Measurements from ENCODE around the gene NUB1.

NUB1 gene

GRCh38 chr7:151381098-151381347 lies 39.4 kb downstream of the NUB1 start:
- TF ChIP-seq POLR2A (IDR thresholded peaks at IDR 0.05; ENCODE audit: low read length): no peak
- no peak for TF ChIP-seq GATA1 (IDR thresholded peaks at IDR 0.05; ENCODE audit: low read depth, low read length)
- no peak for DNase-seq

GRCh38 chr7:151381348-151382078 lies 39.9 kb downstream of the NUB1 start:
- TF ChIP-seq POLR2A (IDR thresholded peaks at IDR 0.05; ENCODE audit: low read length) (no peak), GATA1 (IDR thresholded peaks at IDR 0.05; ENCODE audit: low read depth, low read length) (no peak)
- no peak for DNase-seq

GRCh38 chr7:151382079-151382885 lies 40.7 kb downstream of the NUB1 start:
- TF ChIP-seq GATA1 (IDR thresholded peaks at IDR 0.05; ENCODE audit: low read depth, low read length) (no peak), POLR2A (IDR thresholded peaks at IDR 0.05; ENCODE audit: low read length) (no peak)
- DNase-seq: no peak

- no peak for DNase-seq
Measured at GRCh38 chr7:151383638-151384351, 42.2 kb downstream of the NUB1 start.

GRCh38 chr7:151384352-151384697 lies 42.7 kb downstream of the NUB1 start:
- TF ChIP-seq POLR2A (IDR thresholded peaks at IDR 0.05; ENCODE audit: low read length) (no peak), GATA1 (IDR thresholded peaks at IDR 0.05; ENCODE audit: low read depth, low read length) (no peak)
- no peak for DNase-seq

More at GRCh38 chr7:151383638-151384351, 42.2 kb downstream of the NUB1 start:
- TF ChIP-seq POLR2A (IDR thresholded peaks at IDR 0.05; ENCODE audit: low read length): no peak
- TF ChIP-seq GATA1 (IDR thresholded peaks at IDR 0.05; ENCODE audit: low read depth, low read length): no peak

- no peak for TF ChIP-seq POLR2A (IDR thresholded peaks at IDR 0.05; ENCODE audit: low read length)
- no peak for TF ChIP-seq GATA1 (IDR thresholded peaks at IDR 0.05; ENCODE audit: low read depth, low read length)
- no peak for DNase-seq
Measured at GRCh38 chr7:151384776-151385625, 43.4 kb downstream of the NUB1 start.

- no peak for DNase-seq
- TF ChIP-seq POLR2A (IDR thresholded peaks at IDR 0.05; ENCODE audit: low read length) (no peak), GATA1 (IDR thresholded peaks at IDR 0.05; ENCODE audit: low read depth, low read length) (no peak)
Measured at GRCh38 chr7:151385626-151386300, 44.2 kb downstream of the NUB1 start.

GRCh38 chr7:151386301-151387160 lies 44.9 kb downstream of the NUB1 start:
- TF ChIP-seq POLR2A (IDR thresholded peaks at IDR 0.05; ENCODE audit: low read length) (no peak), GATA1 (IDR thresholded peaks at IDR 0.05; ENCODE audit: low read depth, low read length) (no peak)
- no peak for DNase-seq

- no peak for DNase-seq
- TF ChIP-seq GATA1 (IDR thresholded peaks at IDR 0.05; ENCODE audit: low read depth, low read length) (no peak), POLR2A (IDR thresholded peaks at IDR 0.05; ENCODE audit: low read length) (no peak)
Measured at GRCh38 chr7:151387161-151388006, 45.8 kb downstream of the NUB1 start.

- DNase-seq: no peak
- TF ChIP-seq GATA1 (IDR thresholded peaks at IDR 0.05; ENCODE audit: low read depth, low read length) (no peak), POLR2A (IDR thresholded peaks at IDR 0.05; ENCODE audit: low read length) (no peak)
Measured at GRCh38 chr7:151388007-151388297, 46.3 kb downstream of the NUB1 start.

GRCh38 chr7:151388430-151388829 lies 46.8 kb downstream of the NUB1 start:
- DNase-seq: no peak

More at GRCh38 chr7:151388430-151388829, 46.8 kb downstream of the NUB1 start:
- no peak for TF ChIP-seq POLR2A (IDR thresholded peaks at IDR 0.05; ENCODE audit: low read length)
- TF ChIP-seq GATA1 (IDR thresholded peaks at IDR 0.05; ENCODE audit: low read depth, low read length): no peak
